ENCODE data around the gene NHS.
"Not testable (repeated sequence)": the region's sequence is repeated elsewhere in the genome, so short reads cannot be mapped to it uniquely, and the experiment has no call there.

Gene NHS

DNA sequence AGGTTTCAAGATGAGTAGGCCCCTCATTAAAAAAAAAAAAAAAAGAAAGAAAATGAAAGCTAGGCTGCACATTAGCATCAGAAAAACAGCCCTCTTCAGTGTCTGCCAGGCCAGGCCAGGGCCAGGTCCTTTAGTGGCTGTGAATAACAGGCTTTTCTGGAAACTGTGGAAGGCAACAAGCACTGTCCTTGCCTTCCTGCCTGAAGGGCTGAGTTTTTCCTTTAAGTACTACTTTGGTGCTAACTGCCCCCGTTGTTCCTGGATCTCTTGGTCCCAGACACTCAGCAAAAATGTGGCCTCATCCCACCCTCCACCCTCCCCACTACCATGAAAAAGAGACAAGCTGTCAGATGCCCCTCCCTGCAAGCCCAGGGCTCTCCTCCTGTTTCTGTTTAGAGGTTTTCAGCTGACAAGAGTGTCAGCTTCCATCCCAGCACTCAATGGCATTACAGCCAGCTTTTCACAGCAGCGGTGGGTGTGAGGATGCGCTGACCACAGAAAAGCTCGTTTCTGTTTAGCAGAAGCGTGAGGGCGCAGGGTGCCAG is 174.2 kb downstream of the NHS start:
- DNase-seq (ENCODE audit: low read depth in 2 of 2) = no peak

DNA sequence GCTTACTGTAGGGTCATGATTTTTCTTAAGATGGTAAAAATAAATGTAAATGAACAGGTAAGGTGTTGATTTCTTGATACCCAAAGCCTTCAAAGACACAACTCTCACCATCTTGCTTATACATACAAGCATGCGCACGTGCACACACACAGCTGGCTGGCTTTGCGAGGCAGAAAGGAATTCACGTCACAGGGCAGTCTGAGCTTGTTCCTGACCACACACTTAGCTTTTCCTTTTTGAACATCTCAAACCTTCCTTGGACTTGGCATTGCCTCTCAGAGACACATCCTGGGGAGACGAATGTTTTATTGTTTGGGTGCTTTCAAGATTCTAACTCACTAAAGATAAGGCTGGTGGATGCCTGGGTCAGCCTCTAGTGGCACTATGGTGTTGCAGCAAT is 175.0 kb downstream of the NHS start:
- no peak for DNase-seq (ENCODE audit: low read depth in 2 of 2)

DNA sequence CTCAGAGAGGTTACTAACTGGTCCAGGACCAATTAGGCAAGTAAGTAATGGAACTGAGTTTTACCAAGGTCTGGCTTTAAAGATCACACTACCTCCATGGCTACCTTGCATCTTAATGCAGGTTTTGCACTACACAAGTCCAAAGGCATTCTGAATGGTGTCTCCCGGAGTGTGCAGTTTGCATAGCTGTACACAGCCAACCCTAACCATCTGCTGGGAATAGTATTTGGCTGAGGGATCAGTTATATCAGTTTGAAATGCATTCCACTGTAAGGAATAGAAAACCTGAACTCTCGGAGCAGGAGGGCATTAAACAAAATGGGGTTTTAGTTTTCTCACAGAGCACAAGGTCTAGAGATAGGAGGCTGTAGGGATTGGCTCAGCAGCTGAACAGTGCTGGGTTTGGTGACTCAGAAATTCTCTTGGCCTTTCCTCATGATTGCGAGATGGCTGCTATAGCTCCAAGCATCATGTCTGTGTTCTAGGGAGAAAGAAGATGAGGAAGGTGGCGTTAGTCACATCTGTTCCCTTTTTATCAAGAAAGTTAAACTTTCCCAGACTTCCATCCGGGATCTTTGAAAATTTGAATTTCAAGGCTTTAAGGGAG is 177.1 kb downstream of the NHS start:
- DNase-seq (ENCODE audit: low read depth in 2 of 2) = no peak

DNA sequence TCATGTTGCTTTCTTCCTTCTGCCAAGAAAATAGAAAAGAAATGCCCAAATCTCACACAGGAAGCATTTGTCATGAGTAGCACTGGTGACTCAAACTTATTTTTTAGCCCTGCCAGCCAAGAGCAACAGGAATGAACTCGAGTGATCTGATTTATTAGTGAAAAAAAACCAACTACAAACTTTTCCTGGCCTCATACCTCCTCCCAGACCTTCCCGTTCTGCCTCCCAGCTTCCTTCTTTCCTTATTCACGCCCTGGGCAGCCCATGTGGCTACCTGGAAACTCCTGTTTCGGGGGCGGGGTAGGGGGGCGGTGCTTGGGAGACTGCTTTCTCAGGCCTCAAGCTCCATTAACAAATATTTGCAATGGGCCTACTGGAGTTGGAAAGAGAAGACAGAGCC is 178.5 kb downstream of the NHS start:
- DNase-seq (ENCODE audit: low read depth in 2 of 2) = peak in 1 of 2 experiments; percentile 27

DNA sequence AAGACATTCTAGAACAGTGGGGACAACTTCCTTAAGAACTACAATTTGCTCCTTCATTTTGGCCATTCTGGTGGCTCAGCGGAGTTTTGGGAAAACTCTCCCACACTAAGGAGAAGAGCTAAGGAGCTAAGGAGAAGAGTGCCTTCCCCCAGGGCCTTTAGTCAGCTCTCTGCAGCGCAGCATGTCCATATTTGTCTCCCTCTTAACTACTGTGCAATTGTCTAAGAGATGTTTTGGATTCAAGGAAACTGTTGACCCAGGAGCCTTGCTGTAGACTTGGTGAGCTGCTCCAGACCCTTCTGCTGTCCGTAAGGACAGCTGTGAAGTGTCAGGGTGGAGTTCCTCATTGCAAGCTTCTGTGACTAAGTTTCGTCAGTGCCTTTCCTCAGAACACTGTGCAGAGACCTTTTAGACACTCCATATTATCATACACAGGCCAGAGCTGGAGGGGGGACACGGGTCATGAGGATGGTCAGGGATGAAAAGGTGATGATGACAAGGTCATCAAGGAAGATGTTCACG is 179.0 kb downstream of the NHS start:
- no peak for DNase-seq (ENCODE audit: low read depth in 2 of 2)

DNA sequence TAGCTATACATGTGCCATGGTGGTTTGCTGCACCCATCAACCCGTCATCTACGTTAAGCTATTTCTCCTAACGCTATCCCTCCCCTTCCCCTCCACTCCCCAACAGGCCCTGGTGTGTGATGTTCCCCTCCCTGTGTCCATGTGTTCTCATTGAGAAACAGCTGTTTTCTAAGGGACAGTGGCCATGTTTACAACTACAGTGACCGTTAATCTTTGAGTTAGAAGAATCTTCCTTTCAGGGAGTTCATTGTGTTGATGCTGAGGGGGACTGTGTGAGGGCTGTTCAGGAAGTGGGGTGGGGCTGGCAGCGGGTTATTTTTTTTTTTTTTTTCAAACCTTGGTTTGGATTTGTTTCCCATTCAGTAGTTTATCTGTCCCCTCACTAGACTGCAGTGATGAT is 179.9 kb downstream of the NHS start:
- DNase-seq (ENCODE audit: low read depth in 2 of 2) = no peak

DNA sequence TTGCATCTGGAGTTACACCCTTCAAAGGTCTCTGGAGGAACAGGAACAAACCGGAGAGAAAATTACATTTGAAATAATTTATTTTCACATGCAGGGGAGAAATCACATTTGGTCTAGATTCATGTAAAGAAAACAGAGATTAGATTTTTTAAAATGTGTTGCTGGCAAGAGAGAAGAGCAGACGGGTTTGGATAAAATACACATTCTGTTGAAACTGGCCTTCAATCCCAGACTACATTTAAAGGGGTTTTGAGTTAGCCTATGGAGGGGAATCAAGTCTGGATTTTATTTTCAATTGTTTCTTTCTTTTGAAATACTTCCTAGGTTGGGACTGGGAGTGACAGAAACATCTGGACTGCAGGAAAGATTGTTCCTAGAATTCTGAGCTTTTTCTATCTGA is 180.8 kb downstream of the NHS start:
- no peak for DNase-seq (ENCODE audit: low read depth in 2 of 2)

DNA sequence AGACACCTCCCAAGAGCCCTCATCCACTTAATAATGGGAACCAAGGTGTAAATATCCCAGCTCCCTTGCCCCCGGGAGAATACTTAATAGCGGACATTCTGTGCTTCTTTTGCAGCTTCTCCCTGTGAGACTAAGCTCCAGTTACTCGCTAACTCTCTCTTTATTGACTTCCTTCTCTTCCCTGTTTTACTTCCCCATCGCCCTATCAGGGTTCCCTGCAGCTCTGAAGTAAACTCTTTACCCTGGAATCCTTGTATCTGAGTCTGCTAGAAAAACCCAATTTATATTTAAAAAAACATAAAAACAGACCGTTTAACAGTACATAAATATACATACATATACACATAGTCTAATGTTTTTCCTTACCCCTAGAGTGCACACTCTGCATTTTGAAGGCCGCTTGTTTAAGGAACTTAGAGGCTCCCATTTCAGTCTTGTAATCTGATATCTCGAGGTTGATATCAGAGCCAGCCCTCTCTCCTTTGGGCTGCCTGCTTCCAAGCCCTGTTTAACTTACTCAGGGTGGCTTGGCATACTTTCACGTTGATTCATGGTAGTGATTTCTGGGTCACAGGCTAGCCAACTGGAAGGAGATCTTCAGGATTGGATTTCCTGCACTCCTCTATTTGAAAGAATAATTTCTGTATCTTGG is 184.9 kb downstream of the NHS start:
- DNase-seq (ENCODE audit: low read depth in 2 of 2) = peak; percentile 69 to 72

DNA sequence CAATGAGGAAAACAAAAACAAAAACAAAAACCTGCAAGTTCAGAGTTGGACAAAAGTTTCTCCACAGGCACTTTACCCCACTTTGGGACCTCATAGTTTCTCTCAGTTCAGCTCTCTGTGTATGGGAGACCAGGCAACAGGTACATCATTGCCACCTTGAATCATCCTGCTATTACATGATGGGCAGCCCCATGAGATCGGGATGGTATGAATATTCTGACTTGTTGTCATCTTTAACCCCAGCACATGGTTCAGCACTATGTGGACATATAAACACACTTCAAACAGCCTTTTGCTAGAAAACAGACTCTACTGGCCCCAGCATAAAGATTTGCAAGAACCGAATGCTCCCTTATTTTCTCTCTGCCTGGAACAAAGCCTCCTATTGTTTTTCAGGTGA is 185.4 kb downstream of the NHS start:
- no peak for DNase-seq (ENCODE audit: low read depth in 2 of 2)

DNA sequence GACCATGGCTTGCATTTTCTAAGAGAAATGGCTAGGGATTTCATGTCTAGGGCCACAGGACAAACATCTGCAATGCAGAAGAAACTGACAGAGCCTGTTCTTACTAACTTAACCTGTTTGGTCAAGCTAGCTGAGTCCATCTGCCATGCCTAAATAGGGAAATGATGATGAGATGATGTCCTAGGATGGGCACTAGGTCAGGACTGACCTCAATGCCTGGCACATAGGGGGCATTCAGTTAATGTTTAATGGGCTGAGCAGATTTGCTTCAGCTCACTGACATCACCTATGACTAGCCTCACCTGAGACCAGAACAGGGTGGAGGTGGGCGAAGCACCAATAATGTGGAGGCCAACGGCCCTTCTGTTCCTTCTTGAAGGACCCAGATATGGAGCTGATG is 188.1 kb downstream of the NHS start:
- DNase-seq (ENCODE audit: low read depth in 2 of 2) = no peak

DNA sequence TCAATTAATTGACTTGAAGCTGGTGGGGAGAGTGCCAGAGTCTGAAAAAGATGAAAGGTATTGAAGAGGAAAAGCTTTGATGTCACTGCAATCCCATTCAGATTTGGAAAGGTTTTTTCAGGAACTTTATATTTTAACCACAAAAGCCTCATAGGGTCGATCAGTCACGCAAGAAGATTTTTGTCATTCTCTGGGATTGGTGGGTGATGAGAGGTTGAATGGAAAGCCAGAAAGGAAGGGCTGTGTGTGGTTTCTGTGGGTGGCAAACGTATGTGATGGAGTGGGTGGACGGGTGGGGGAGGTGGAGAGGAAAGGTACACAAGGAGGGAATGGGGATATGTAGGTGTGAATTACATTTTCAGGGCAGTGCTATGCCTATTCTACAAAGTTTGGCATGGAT is 188.5 kb downstream of the NHS start:
- peak in 1 of 2 experiments; percentile 28 for DNase-seq (ENCODE audit: low read depth in 2 of 2)

DNA sequence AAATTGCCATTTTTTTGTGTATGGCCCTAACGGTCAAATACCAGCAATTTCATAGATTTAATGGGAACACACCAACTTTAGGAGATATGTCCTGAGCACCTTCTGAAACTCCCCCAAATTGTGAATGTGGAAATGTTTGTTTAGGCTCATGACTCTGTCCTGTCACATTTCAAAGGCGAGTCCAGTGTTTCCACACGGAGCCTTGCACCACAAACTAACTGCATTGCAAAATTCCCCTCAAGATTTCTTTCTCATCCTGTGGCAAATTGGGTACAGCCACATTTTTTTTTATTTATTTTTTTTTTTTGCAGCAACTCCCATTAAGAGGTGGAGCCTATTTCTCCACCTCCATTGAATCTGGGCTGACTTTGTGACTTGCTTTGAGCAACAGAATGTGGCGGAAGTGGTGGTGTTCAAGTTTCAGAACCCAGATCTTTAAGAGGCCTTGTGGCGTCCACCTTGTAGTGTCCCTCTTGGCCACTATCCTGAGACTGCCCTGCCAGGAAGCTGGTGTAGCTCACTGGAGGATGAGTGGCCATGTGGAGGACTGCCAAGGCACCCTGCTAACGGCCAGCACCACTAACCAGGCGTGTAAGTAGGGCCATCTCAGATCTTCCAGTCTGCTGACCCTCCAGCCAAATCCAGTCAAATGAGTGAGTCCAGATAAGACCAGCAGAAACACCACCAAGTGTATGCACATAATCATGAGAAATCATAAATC is 189.8 kb downstream of the NHS start:
- no peak for DNase-seq (ENCODE audit: low read depth in 2 of 2)

DNA sequence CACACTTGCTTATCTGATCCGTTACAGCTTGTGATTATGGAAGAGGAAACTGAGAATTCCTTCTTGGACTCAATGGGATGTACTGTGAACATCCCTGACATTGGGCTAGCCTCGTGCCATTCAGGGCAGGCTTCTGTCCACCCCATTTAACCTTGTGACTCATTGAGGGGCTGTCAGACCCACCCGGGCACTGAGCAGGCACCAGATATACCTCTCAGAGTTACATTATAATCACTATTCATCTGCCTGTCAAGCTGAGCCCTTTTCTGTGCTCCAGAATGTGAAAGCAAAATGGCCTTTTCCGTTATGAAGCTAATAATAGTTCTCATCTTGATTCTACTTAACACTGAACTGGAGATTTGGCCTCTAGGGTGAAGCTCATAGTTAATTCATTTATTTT is 191.7 kb downstream of the NHS start:
- DNase-seq (ENCODE audit: low read depth in 2 of 2) = no peak

DNA sequence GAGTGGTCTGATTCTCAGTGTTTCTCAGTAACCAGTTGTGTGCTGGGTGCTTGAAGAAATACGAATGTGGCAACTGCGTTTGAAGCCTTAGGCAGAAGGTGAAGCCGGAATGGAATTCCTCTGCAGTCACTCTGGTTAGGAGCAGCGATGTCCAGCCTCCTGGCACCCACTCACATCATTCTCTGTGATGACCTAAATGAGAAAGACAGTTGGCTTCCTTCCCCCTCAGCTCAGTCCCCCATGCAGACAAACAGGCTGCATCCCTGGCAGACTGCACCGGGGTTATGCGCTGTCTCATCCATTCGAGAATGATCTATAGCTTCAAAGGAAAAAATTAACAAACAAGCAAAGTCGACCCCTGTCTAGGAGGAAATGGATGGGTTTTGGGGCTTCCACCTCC is 192.2 kb downstream of the NHS start:
- no peak for DNase-seq (ENCODE audit: low read depth in 2 of 2)

DNA sequence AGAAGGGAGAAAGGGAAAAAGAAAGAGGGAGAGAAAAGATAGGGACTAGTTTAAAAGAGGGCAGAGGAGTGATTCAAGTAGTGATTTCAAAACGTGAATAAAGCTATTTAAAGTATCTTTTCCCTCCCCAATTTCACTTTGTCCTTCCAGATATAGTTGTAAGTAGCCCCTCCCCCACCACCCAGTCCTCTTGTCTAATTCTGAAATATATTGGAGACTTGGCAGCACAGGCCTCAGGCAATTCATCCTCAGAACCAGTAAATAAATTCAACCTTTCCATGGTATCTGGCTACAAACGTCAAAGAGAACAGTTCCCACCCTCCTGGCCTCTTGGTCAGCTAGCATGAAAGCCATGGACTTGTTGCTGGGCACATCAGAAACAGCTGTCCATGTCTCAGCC is 192.8 kb downstream of the NHS start:
- no peak for DNase-seq (ENCODE audit: low read depth in 2 of 2)

DNA sequence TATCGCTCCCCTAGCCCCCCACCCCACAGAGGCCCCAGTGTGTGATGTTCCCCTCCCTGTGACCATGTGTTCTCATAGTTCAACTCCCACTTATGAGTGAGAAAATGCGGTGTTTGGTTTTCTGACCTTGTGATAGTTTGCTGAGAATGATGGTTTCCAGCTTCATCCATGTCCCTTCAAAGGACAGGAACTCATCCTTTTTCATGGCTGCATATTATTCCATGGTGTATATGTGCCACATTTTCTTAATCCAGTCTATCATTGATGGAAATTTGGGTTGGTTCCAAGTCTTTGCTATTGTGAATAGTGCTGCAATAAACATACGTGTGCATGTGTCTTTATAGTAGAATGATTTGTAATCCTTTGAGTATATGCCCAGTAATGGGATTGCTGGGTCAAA is 193.8 kb downstream of the NHS start:
- not testable (repeated sequence) for DNase-seq (ENCODE audit: low read depth in 2 of 2)

DNA sequence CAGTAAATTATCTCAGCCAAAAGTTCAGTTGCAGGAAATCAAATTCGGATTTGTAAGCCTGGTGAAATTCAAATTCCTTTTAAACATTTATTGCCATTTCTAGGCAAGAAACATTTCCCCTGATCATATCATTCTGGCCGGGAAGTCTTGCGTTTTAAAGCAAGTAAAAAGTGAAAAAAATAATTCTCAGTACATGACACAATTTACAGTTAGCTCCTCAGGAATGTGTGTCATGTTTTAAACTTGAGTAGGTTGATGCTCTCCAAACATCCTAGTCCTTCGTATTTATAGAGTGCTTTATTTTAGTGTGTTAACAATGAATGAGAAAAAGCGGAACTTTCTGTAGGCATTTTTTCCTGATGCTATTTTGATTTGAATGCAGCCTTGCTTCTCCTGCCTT is 204.0 kb downstream of the NHS start:
- DNase-seq (ENCODE audit: low read depth in 2 of 2) = no peak

DNA sequence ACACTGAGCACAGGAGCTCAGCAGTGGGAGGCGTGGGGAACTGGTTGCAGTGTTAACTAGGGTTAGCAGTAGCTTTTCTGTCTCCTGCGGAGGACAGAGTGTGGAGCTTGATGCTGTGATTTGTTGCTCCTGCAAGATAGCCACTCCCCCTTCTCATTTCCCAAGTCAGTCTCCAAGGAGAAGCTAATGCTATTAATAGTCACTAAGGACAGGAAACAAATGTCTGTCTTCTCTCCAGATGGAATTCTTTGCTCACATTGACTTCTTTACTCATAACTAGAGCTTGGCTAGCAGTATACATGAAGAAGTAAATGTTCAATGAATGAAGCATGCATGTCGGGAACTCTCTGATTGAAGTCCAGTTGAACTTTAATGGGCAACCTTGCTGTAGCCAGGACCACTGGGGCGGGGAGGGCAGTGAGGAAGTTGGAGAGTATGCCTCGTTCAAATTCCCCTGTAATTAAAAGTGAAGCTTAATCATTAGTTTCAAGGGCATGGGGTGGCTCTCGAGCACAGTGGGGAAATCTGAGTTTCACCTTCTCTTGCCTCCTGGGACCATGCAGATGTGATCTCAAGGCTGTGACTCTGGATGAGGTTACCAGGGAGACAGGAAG is 205.6 kb downstream of the NHS start:
- peak; percentile 67 to 68 for DNase-seq (ENCODE audit: low read depth in 2 of 2)

DNA sequence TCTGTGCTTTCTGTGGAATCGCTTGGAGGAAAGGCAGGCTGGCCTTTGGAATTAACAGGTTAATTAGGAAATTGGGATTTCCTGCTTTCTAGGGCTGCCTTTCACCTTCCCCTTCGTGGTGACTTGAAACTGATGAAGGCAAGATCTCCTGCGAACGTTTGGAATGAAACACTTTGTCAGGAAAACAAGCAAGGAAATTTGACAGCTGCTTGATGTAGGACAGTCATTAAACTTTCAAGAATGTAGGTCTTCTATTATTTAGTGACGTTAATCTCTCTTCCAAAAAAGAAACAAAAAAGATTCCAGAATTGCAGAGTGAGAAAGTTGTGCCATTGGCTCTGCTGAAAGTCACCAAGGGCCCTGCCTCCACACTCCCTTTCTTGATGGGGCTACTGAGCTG is 206.6 kb downstream of the NHS start:
- no peak for DNase-seq (ENCODE audit: low read depth in 2 of 2)

DNA sequence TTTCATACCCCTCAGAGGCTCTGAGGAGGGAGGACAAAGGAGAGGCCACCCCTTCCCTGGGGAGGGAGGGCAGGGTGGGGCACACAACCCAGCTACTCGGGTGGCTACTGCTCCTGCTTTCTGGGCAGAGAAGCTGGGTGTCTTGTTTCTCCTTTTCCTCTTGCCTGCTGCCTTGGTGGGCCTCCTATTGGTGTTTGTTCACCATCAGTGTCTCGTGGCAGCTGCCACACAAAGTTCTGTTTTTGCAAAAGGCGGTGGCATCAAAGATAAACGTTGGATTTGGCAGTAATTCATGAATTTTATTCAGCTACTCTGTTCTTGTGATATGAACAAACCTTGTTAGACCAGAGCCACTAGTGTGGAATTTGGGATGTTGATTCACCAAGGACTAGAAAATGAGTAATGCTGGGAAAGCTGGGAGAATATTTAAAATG is 209.3 kb downstream of the NHS start:
- no peak for DNase-seq (ENCODE audit: low read depth in 2 of 2)

DNA sequence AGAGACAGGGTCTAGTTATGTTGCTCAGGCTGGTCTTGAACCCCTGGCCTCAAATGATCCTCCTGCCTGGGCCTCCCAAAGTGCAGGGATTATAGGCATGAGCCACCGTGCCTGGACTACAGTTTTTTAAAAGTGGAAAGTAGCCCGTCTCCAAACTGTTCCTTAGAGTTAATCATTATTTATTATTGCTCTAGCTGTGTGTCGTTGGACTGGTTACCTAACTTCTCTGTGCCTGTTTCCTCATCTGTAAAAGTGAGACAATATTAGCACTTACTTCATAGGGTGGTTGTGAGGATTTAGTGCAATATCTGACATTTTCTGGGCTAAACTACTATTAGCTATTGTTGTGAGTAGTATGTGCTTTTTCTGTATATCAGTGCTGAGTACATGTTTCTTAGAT is 210.0 kb downstream of the NHS start:
- DNase-seq (ENCODE audit: low read depth in 2 of 2) = no peak

DNA sequence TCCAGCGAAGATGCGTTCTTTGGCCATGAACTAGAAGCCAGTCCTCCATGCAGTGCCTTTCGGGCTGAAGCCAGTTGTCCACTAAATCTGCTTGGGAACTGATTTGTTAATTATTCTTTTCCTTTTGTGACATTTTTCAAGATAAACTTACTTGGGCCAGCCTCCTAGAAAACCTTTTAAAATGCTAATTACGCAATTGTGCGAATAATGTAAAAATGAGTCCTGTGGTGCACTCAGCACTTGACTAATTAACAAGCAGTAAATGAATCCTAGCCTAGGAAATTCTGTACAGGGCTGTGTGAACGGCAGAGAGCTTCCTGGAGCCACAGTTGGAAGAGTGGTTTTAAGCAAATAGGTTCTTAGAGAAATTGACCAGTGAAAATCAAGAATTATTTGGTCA is 212.4 kb downstream of the NHS start:
- DNase-seq (ENCODE audit: low read depth in 2 of 2) = no peak

Measured in fibroblast of skin of left quadriceps (primary cell).